Right kidney (tissue), 1 donor: ENCODE data around the gene BLVRB.
"Not testable (repeated sequence)": the region's sequence is repeated elsewhere in the genome, so short reads cannot be mapped to it uniquely, and the experiment has no call there.

ENCODE experiments used
- DNase-seq: peaks from one replicate; pipeline ENCODE4 v3.0.0-alpha.2; 2016

Gene BLVRB

DNA sequence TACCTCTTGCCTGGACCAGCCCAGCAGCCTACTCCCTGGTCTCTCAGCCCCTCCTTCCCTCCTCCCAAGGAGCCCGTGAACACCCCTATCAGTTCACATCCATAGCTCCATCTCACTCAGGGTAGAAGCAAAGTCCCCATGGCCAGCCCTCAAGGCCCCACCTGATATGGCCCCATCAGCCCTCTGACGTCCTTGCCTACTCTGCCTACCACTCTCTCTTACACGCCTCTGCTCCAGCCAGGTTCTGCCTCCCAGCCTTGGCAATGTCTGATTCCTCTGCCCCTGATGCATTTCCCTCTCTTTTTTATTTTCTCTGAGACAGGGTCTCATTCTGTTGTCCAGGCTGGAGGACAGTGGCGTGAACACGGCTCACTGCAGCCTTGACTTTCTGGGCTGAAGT lies 13.5 kb downstream of the BLVRB start:
- DNase-seq, result no peak

DNA sequence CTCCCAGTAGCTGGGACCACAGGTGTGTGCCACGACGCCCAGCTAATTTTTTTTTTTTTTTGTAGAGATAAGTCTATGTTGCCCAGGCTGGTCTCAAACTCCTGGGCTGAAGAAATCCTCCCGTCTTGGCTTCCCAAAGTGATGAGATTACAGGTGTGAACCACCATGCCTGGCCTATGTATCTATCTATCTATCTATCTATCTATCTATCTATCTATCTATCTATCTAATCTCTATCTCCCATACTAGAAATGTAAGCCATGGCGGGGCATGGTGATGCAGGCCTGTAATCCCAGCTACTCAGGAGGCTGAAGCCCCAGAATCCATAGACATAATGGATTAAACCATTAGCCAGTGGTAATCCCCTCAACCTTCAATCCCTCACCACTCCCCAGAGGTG lies 14.9 kb downstream of the BLVRB start:
- DNase-seq, result no peak

DNA sequence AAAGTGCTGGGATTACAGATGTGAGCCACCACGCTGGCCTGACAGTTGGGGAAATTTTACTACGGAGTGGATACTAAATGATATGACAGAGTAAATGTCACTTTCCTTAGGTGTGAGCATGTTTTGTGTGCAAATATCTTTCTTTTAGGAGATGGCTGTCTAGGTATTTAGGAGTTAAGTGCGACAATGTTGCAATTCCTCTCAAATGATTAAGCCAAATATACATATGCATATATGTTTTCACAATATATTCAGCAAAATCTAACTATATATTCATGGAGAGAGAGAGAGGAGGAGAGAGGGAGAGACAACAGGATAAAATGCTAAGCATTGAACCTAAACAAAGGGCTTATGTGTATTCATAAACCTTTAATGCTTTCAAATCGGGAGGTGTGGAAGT lies 16.0 kb downstream of the BLVRB start:
- no peak for DNase-seq

DNA sequence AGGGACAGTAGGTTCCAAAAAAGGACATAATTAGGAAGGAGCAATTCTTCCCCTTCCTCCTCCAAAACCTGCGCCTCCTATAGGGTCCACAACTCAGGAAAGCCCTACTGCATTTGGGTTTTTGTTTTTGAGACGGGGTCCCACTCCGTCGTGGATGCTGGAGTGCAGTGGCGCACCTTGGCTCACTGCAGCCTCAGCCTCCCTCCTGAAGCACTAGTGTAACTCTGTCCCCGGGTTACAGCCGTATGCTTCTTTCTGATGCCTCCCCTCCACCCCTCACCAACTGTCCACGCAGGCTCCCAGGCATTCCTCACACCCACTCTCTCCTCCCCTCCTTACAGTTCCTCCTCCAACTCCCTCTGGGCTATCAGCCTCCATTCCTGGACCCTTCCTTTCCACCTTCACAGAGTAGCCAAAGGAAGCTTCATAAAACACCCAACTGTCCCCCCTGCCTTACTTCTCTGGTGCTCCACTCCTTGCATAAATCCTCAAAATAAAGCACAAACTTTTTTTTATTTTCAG lies 19.2 kb downstream of the BLVRB start:
- no peak for DNase-seq

DNA sequence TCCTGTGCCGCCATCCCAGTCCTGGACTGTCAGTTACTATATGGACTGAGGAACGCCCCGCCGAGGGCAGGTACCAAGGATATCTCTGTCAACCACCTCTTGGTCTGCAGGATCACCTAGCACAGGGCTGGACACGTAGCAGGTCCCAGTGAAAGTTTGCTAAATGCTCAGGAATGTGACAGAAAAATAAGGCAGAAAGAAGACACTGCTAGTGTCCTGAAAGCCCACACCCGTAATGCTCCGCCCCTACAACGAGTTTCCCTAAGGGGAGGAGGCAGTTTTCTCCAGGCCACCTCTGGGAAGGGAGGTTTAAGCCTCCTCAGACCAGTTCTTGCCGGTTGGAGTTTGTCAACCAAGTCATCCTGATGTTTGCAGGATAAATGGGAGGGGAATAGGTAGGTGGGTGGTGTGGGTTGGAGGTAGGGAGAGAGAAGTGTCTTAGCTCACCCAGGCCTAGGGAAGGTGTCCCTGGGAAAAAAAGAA lies 19.7 kb downstream of the BLVRB start:
- DNase-seq, result peak; percentile 36

DNA sequence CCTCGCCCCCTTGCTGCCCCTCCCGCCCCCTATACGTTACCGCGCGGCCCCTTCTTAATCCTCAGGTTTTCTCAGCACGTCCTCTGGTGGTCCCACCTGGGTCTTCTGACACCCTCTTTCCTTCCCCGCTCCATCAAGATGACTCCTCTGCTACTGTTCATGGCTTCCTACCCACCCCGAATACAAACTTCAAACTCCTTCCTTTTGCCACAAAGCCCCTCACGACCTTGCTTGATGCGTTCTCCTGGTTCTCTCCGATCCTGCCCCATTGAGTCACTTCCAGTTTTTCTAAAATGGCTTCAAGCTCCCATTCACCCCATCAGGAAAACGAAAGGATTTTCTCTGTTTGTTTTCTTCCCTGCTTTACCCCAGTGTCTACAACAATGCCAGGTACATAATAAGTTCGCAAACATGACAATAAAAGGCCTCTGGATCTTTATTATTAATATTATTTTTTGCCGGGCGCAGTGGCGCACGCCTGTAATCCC lies 20.7 kb downstream of the BLVRB start:
- no peak for DNase-seq

GRCh38 chr19:40444000-40444824 lies 21.3 kb downstream of the BLVRB start, which contains the start of gene SERTAD3:
Gene SERTAD3, minus strand, starts transcription at chr19:40444335. Its CDS starts 2,255 bp downstream, at chr19:40442080.
- DNase-seq, result peak; percentile 100

- DNase-seq, result peak; percentile 92
Observed at GRCh38 chr19:40443131-40443999, 22.2 kb downstream of the BLVRB start.

- DNase-seq, result no peak
Observed at GRCh38 chr19:40442328-40443130, 23.0 kb downstream of the BLVRB start.

GRCh38 chr19:40441719-40442253 lies 23.8 kb downstream of the BLVRB start:
- DNase-seq, result no peak

GRCh38 chr19:40438284-40438683 lies 27.3 kb downstream of the BLVRB start:
- DNase-seq, result no peak

DNA sequence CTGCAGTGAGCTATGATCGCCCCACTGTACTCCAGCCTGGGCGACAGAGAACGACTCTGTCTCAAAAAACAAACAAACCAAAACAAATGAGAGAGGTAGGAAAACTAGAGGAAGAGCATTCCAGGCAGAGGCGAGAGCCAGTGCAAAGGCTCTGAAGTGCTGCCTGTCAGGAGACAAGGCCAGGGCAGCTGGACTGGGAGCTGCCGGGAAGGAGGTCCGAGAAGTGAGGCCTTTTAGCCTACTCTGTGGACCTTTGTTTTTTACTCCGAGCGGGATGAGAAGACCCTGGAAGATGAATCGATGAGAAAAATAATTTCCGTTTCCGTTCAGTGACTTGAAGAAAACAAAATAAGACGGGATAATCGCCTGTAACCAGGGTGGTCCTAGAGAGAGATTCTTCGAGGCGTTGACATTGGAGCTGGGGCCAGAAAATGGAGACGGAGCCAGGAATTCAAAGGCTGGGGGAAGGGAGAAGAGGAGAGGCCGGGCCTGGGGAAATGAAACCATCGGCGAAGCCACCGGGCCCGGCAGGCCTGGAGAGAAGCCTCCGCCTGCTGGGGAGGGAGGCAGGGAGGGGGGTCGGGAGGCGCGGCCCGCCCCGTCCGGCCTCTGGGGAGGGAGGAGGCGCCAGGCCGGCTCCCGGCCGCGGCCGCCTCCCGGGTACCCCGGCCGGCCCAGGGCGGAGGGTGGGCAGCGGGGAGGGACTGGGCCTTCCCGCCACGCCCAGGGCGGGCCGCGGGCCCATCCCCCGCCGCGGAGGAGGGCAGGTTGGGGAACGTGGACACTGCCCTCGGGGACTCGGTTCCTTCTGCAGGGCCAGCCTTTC lies 31.9 kb downstream of the BLVRB start:
- DNase-seq, result peak; percentile 91

GRCh38 chr19:40432760-40433159 lies 32.8 kb downstream of the BLVRB start:
- DNase-seq, result not testable (repeated sequence)

DNA sequence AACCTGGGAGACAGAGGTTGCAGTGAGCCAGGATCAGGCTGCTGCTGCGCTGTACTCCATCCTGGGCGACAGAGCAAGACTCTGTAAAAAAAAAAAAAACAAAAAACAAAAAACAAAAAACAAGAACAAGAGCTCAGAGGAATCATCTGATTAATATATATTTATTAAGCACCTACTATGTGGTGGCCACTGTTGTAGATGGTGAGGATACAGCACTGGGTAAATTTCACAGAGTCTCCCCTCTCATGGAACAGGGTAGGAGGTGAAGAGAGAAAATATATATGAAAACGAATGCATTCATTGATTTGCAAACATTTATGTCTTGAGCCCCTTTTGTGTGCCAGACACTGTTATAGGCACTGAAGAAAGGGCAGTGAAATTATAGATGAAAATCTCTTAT lies 33.8 kb downstream of the BLVRB start:
- DNase-seq, result no peak

- not testable (repeated sequence) for DNase-seq
Observed at GRCh38 chr19:40430242-40430641, 35.3 kb downstream of the BLVRB start.

GRCh38 chr19:40428197-40428596 lies 37.3 kb downstream of the BLVRB start:
- DNase-seq, result not testable (repeated sequence)

GRCh38 chr19:40425450-40426287 lies 39.9 kb downstream of the BLVRB start, which contains the start of gene SERTAD1:
Gene SERTAD1, minus strand, starts transcription at chr19:40425992. Its CDS starts 2,446 bp downstream, at chr19:40423546.
- peak; percentile 98 for DNase-seq

DNA sequence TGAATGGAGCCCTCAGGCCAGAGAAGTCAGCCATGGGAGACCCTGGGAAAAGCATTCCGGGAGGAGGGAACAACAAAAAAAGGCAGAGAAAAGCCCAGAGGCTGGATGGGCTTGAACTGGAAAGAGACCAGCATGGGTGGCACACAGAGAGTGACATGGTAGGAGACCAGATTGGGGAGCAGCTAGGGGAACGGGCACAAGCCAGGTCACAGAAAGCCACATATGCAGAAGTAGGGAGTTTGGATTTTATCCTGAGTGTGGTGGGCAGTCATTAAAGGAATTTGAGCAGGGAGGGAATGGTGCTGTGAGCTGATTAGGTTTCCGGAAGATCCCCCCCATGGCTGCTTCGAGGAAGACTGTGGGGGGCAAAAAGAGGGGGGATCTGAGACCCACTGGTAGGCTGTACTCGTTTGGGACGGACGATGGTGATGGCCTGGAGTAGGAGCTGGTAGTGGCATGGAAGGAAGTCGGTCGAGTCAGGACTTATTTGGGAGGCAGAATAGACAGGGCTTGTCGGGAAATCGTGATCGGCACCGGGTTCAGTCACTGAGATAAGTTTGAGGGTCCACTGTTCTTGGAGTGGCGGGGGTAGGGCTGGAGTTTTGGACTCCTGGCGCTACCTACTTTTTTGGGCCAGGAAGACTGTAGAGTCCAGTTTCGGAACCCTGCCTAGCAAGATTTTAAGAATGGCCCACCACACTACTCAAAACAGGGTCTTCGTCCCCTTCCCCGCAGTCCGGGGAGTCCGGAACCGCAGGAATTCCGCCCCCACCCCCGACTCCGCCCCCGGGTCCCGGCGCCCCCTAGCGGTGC lies 40.7 kb downstream of the BLVRB start:
- DNase-seq, result peak; percentile 66

- no peak for DNase-seq
Observed at GRCh38 chr19:40423938-40424337, 41.6 kb downstream of the BLVRB start.
